Stomach (tissue), 9 donors: ENCODE results near the gene KLHDC9. TPM values are rescaled to one million over a fixed set of nuclear protein-coding genes. Genes with fewer than 3 reads are reported as not detected.
A peak's percentile ranks its signal among the peaks of the same experiment; 100 is the strongest.

Source experiments
- DNase-seq, 2 donors: peaks; one replicate each; pipeline versions ENCODE4 v3.0.0 to v3.0.0-alpha.2; 2013 to 2019
- H3K27ac ChIP-seq, 5 donors: fragments of 200-600 bp in 4 of 5; sonication (generic) in 4 of 5; one replicate each; pipeline ENCODE4 v1.5.1; 2013 to 2019; ENCODE audit warnings: mild to moderate bottlenecking in 1 of 5, moderate library complexity in 1 of 5
- H3K27me3 ChIP-seq, 3 donors: fragments of 200-600 bp; sonication (generic); one replicate each; pipeline ENCODE4 v1.5.1; 2017 to 2019; ENCODE audit warnings: mixed run types in 1 of 3
- H3K36me3 ChIP-seq, 4 donors: fragments of 200-600 bp; sonication (generic); 1 replicate in 3 of 4; 2 replicates in 1 of 4; pipeline ENCODE4 v1.5.1; 2016 to 2019
- H3K4me1 ChIP-seq, 4 donors: fragments of 200-600 bp; sonication (generic); one replicate each; pipeline ENCODE4 v1.5.1; 2016 to 2019
- H3K4me3 ChIP-seq, 4 donors: fragments of 200-600 bp; sonication (generic) in 3 of 4; one replicate each; pipeline ENCODE4 v1.5.1; 2016 to 2019; ENCODE audit warnings: mild to moderate bottlenecking in 1 of 4
- H3K9me3 ChIP-seq, 4 donors: fragments of 200-600 bp; sonication (generic); one replicate each; pipeline ENCODE4 v1.5.1; 2016 to 2019
- EP300 ChIP-seq: sonication (generic); formaldehyde crosslinking; IDR thresholded peaks from one replicate; pipeline ENCODE4 v1.6.1; 2017; ENCODE audit warnings: antibody characterized with exemption
- POLR2A ChIP-seq, 4 donors: fragments of 450-650 bp; IDR thresholded peaks; one replicate each; pipeline ENCODE4 v1.6.1; 2016; ENCODE audit warnings: antibody characterized with exemption in 4 of 4, control low read depth in 2 of 4, mild to moderate bottlenecking in 1 of 4, moderate library complexity in 1 of 4
- POLR2AphosphoS5 ChIP-seq, 3 donors: sonication (generic); formaldehyde crosslinking; IDR thresholded peaks; one replicate each; pipeline ENCODE4 v1.6.1; 2016; ENCODE audit warnings: antibody characterized with exemption in 3 of 3
- WGBS, 5 donors: extraction: QIAGEN DNeasy Blood & Tissue Kit in 3 of 5; methylation state at CpG; one replicate each; pipeline versions ENCODE4 v1.1.5 to v1.1.7; 2013 to 2018; 5-methylcytosine and 5-hydroxymethylcytosine counted together
- intact Hi-C: fragments of 100-400 bp; cut with DNase I; formaldehyde crosslinking; loops from one replicate; pipeline ENCODE4 v1.15.1; 2023; ENCODE audit warnings: low total_unique reads
- polyA plus RNA-seq, 3 donors: library from polyadenylated mRNA; stranded (reverse); fragments of 200-250 nt; gene quantifications; one replicate each; pipeline ENCODE4 v1.2.3, GENCODE V29; 2013
- total RNA-seq, 5 donors: library from RNA; depleted of rRNA; stranded (reverse); fragments of >200 nt; gene quantifications; one replicate each; pipeline versions ENCODE4 v1.1.0 to v1.2.3, GENCODE V29; 2014 to 2016
- TF ChIP-seq, protein P1 (sequence below), 7 experiments: fragments of 450-650 bp in 4 of 7; fragments of 200-600 bp in 3 of 7; sonication (generic) in 3 of 7; IDR thresholded peaks; one replicate each; pipeline ENCODE4 v1.5.1; 2016 to 2019; ENCODE audit warnings: antibody characterized with exemption in 7 of 7, control low read depth in 2 of 7, mild to moderate bottlenecking in 1 of 7
- donor health status: healthy with polysubstance abuse.
- donor health status: Bipolar disorder and iron deficiency.
- donor health status: healthy.

KLHDC9 gene
- total and polyA plus RNA-seq, 8 donors, result 1.3 to 41.4 (median 5.0) TPM

DNA sequence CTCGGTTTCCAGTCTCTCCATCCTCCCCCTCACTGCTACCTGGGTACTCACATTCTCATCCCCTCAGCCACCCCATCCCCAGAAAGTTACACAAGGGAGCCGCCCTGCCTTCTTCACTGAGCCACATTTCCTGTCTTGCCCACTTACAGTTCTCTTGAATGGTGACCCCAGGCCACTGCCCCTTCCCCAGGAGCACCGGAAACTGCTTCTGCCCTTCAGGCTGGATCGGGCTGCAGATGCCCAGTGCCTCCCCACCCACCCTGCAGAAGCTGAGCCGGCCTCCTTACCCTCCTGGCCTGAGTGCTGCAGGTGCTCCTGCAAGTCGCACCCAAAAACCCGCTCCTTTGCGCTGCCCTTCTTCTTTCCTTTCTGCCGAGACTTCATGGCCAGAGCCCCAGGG is 28.9 kb upstream of the KLHDC9 start:
- intact Hi-C loops, result no loop called here
- WGBS, 5 donors, result 73 to 86% (median 77%) methylated on average over 9 of the region's 9 CpGs

DNA sequence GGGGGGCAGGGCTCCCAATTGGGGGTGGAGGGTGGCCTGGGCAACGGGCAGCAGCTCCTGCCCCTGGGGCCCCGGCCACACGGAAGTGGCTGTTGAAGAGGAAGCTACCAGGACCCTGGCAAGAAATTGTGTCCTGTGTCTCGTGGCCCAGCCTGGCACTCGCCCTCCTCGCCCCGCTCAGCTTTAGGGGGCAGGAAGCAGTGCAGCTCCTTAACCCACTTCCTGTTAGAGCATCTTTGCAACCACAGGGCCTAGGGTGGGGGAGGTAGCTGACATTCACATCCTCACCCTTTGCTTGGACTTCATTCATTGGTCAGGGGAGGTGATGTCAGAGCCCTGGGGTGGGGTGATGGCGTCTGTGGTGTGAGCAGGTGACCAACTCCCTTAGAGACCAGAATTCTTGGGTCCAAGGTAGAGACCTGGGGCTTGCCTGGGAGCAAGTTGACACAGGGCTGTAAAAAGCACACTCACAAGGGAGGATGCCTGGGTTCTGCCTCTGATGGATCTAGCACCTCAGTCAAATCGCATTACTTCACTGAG is 28.4 kb upstream of the KLHDC9 start, which contains the start of gene ARHGAP30:
TSS of gene ARHGAP30 (minus strand) at position 161 of the 540 bp plus-strand sequence. CDS start 267 bp downstream, outside the sequence.
- Histone ChIP-seq H3K9me3 (no peaks in the 10 kb centered on the region), H3K36me3 (peaks cover 0 to 20% (median 6%) of the 10 kb centered on the region in 4 donors), H3K4me3 (peak within 1 kb of the TSS; percentile 36 to 52 (median 43)), H3K27me3 (no peaks in the 10 kb centered on the region), H3K27ac (peak within 1 kb of the TSS; percentile 46 to 90 (median 73)), H3K4me1 (peaks cover 0 to 18% (median 0%) of the 10 kb centered on the region in 4 donors)
- peak; percentile 60 to 80 for DNase-seq
- TF ChIP-seq, protein P1, sequence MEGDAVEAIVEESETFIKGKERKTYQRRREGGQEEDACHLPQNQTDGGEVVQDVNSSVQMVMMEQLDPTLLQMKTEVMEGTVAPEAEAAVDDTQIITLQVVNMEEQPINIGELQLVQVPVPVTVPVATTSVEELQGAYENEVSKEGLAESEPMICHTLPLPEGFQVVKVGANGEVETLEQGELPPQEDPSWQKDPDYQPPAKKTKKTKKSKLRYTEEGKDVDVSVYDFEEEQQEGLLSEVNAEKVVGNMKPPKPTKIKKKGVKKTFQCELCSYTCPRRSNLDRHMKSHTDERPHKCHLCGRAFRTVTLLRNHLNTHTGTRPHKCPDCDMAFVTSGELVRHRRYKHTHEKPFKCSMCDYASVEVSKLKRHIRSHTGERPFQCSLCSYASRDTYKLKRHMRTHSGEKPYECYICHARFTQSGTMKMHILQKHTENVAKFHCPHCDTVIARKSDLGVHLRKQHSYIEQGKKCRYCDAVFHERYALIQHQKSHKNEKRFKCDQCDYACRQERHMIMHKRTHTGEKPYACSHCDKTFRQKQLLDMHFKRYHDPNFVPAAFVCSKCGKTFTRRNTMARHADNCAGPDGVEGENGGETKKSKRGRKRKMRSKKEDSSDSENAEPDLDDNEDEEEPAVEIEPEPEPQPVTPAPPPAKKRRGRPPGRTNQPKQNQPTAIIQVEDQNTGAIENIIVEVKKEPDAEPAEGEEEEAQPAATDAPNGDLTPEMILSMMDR (IDR thresholded peaks at IDR 0.05), result no peak
- peak in 2 of 3 donors; percentile 68 to 70 for TF ChIP-seq POLR2AphosphoS5 (IDR thresholded peaks at IDR 0.05)
- intact Hi-C loops, result no loop called here
- WGBS, 5 donors, result 47 to 78% (median 75%) methylated on average over 2 to 9 of the region's 9 CpGs

More for the DNA sequence above, 28.9 kb upstream of the KLHDC9 start:
- no peak for DNase-seq
- peak overlapping the region; percentile 36 to 52 (median 43) for H3K4me3 ChIP-seq
- peaks cover 0 to 15% (median 4%) of the 10 kb centered on the region in 4 donors for H3K36me3 ChIP-seq
- no peaks in the 10 kb centered on the region for H3K9me3 ChIP-seq
- peak overlapping the region; percentile 46 to 90 (median 73) for H3K27ac ChIP-seq
- peaks cover 0 to 2% (median 0%) of the 10 kb centered on the region in 3 donors for H3K27me3 ChIP-seq
- TF ChIP-seq POLR2AphosphoS5 (IDR thresholded peaks at IDR 0.05) (no peak), POLR2A (IDR thresholded peaks at IDR 0.05) (no peak), EP300 (no peak)
- TF ChIP-seq, protein P1 (IDR thresholded peaks at IDR 0.05), result no peak
- peaks cover 0 to 18% (median 0%) of the 10 kb centered on the region in 4 donors for H3K4me1 ChIP-seq

DNA sequence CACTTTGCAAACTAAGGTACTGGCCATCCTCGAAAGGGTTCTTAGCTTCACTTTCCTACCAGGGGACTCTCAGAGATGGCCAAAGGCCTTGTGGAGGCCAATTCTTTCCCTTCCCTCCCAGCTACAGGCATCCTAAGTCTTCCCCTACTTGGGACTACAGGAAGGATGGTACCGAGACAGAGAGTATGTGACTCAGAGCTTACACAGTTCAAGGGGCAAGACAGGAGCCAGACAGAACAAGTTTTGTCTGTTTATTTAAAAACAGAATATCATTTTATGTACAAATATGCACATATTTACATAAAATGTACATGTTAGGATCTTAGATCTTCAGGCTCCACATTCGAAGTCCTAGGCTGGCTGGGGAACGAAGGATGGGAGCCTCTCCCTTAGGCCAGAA is 27.4 kb upstream of the KLHDC9 start:
- Histone ChIP-seq H3K4me1 (peaks cover 0 to 14% (median 0%) of the 10 kb centered on the region in 4 donors), H3K9me3 (no peaks in the 10 kb centered on the region), H3K36me3 (peaks cover 0 to 22% (median 9%) of the 10 kb centered on the region in 4 donors), H3K27ac (peak overlapping the region in 1 of 5 donors; percentile 86), H3K4me3 (no peak overlapping the region), H3K27me3 (no peaks in the 10 kb centered on the region)
- TF ChIP-seq POLR2A (IDR thresholded peaks at IDR 0.05) (no peak), POLR2AphosphoS5 (IDR thresholded peaks at IDR 0.05) (no peak), EP300 (no peak)
- TF ChIP-seq, protein P1 (IDR thresholded peaks at IDR 0.05), result no peak
- DNase-seq, result no peak
- intact Hi-C loops, result no loop called here
- whole genome bisulfite sequencing, 5 donors, result 92 to 95% (median 93%) methylated on average over 4 of the region's 4 CpGs

DNA sequence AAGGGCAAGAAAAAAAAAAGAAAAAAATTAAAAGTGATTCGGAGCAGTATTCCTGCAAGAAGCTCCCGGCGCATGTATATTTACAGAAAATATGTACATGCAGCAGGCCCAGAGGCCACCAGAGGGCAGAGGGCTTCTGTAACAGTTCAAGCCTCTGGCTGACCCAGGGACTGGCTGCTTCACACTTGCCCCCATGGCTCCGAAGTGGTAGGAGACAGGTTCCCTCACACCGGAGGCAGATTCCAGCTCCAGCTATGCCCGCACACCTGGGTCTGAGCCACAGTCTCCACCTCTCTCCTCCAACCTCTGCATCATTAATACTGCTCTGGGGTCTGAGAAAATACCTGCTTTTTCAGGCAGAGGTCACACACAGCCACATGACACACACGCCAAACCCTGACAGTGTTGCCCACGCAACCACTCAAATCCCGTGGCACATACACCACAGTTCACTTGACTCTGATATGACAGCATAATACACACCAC is 26.2 kb upstream of the KLHDC9 start:
- Histone ChIP-seq H3K27me3 (no peaks in the 10 kb centered on the region), H3K36me3 (peaks cover 0 to 31% (median 13%) of the 10 kb centered on the region in 4 donors), H3K4me1 (peaks cover 0 to 10% (median 0%) of the 10 kb centered on the region in 4 donors), H3K9me3 (no peaks in the 10 kb centered on the region), H3K27ac (no peak overlapping the region), H3K4me3 (no peak overlapping the region)
- DNase-seq, result peak; percentile 74 to 76
- TF ChIP-seq, protein P1 (IDR thresholded peaks at IDR 0.05), result peak in 5 of 7 experiments; percentile 31 to 70 (median 54)
- TF ChIP-seq POLR2A (IDR thresholded peaks at IDR 0.05), result no peak
- TF ChIP-seq POLR2AphosphoS5 (IDR thresholded peaks at IDR 0.05), result no peak
- TF ChIP-seq EP300, result no peak
- intact Hi-C loops, result no loop called here
- whole genome bisulfite sequencing, 5 donors, result 44 to 69% (median 55%) methylated on average over 9 of the region's 9 CpGs
